HEK293 (cell line): ENCODE data around the gene MMP28.

Experiments
- CTCF ChIA-PET: fragments of 350-600 bp; formaldehyde crosslinking; extraction: SDS; loops from one replicate; lab custom pipeline; 2021; ENCODE audit warnings: antibody characterized with exemption; lab: Yijun Ruan, JAX
- POLR2A ChIA-PET: fragments of 300-600 bp; formaldehyde crosslinking; extraction: SDS; loops from one replicate; lab custom pipeline; 2020; ENCODE audit warnings: antibody characterized with exemption, inconsistent platforms; lab: Yijun Ruan, JAX
- H3K27ac ChIP-seq: fragments of 200-500 bp; sonication (Bioruptor generic); 2 replicates; pipeline ENCODE4 v1.5.1; 2014; ENCODE audit warnings: low read depth, low read length, control low read depth, inconsistent platforms; ENCODE audit errors: extremely low read depth
- H3K36me3 ChIP-seq, 2 experiments: fragments of 200-500 bp in 1 of 2; sonication (Bioruptor generic) in 1 of 2; 1 replicate in 1 of 2; 2 replicates in 1 of 2; pipeline ENCODE4 v1.5.1; 2014 to 2017; ENCODE audit warnings: inconsistent platforms in 2 of 2, low read length in 2 of 2; ENCODE audit not compliant: control insufficient read depth in 2 of 2, insufficient read depth in 1 of 2
- H3K4me1 ChIP-seq: fragments of 200-500 bp; sonication (Bioruptor generic); 2 replicates; pipeline ENCODE4 v1.5.1; 2014; ENCODE audit warnings: mild to moderate bottlenecking, low read length, inconsistent platforms; ENCODE audit not compliant: control insufficient read depth, insufficient read depth
- H3K4me3 ChIP-seq: 2 replicates; pipeline ENCODE4 v1.5.1; 2011; ENCODE audit warnings: low read depth, mild to moderate bottlenecking, control low read depth, low read length, moderate library complexity
- H3K9me3 ChIP-seq: fragments of 200-500 bp; sonication (Bioruptor generic); 2 replicates; pipeline ENCODE4 v1.5.1; 2014; ENCODE audit warnings: low read depth, low read length, inconsistent platforms; ENCODE audit not compliant: control insufficient read depth, insufficient read depth
- KLF10 ChIP-seq: fragments of 450-650 bp; IDR thresholded peaks from 2 replicates; pipeline ENCODE4 v1.5.1; 2018; ENCODE audit warnings: missing biosample characterization, mild to moderate bottlenecking, missing genetic modification characterization
- SCRT2 ChIP-seq: fragments of 450-650 bp; formaldehyde crosslinking; IDR thresholded peaks from 2 replicates; pipeline ENCODE4 v1.5.1; 2016; ENCODE audit warnings: missing biosample characterization, missing genetic modification characterization
- SETDB1 ChIP-seq: IDR thresholded peaks from one replicate; pipeline ENCODE4 v1.6.1; 2017; ENCODE audit warnings: mild to moderate bottlenecking, low read length, moderate library complexity, mixed read lengths; ENCODE audit not compliant: insufficient read length
- ZBTB20 ChIP-seq: fragments of 450-650 bp; formaldehyde crosslinking; IDR thresholded peaks from 2 replicates; pipeline ENCODE4 v1.5.1; 2016; ENCODE audit warnings: missing biosample characterization, missing genetic modification characterization
- ZNF19 ChIP-seq: fragments of 450-650 bp; formaldehyde crosslinking; IDR thresholded peaks from 2 replicates; pipeline ENCODE4; 2016; ENCODE audit warnings: missing biosample characterization, missing genetic modification characterization, low read depth
- ZNF350 ChIP-seq: fragments of 450-650 bp; formaldehyde crosslinking; IDR thresholded peaks from 2 replicates; pipeline ENCODE4 v1.5.0; 2017; ENCODE audit warnings: missing biosample characterization, mild to moderate bottlenecking, missing genetic modification characterization
- ZNF366 ChIP-seq: fragments of 450-650 bp; formaldehyde crosslinking; conservative IDR thresholded peaks from 2 replicates; pipeline ENCODE4 v1.5.1; 2016; ENCODE audit warnings: missing biosample characterization, missing genetic modification characterization
- ZNF394 ChIP-seq: fragments of 450-650 bp; formaldehyde crosslinking; IDR thresholded peaks from 2 replicates; pipeline ENCODE4 v1.5.1; 2016; ENCODE audit warnings: missing biosample characterization, missing genetic modification characterization, mild to moderate bottlenecking, moderate library complexity, borderline replicate concordance
- ZNF473 ChIP-seq: fragments of 450-650 bp; formaldehyde crosslinking; IDR thresholded peaks from 2 replicates; pipeline ENCODE4 v1.5.1; 2017; ENCODE audit warnings: missing biosample characterization, missing genetic modification characterization
- ZNF654 ChIP-seq: fragments of 450-650 bp; formaldehyde crosslinking; IDR thresholded peaks from 2 replicates; pipeline ENCODE4 v1.5.1; 2016; ENCODE audit warnings: low read depth, missing biosample characterization, missing genetic modification characterization
- ZNF76 ChIP-seq: fragments of 450-650 bp; formaldehyde crosslinking; IDR thresholded peaks from 2 replicates; pipeline ENCODE4; 2016; ENCODE audit warnings: low read depth, missing biosample characterization, missing genetic modification characterization, borderline replicate concordance
- ZSCAN30 ChIP-seq: fragments of 450-650 bp; IDR thresholded peaks from 2 replicates; pipeline ENCODE4 v1.5.1; 2018; ENCODE audit warnings: missing biosample characterization, mild to moderate bottlenecking, missing genetic modification characterization, moderate library complexity
- TF ChIP-seq, protein P1 (sequence below): fragments of 450-650 bp; formaldehyde crosslinking; IDR thresholded peaks from 2 replicates; pipeline ENCODE4 v1.5.1; 2016; ENCODE audit warnings: missing biosample characterization, missing genetic modification characterization
- TF ChIP-seq, protein P2 (sequence below): fragments of 450-650 bp; formaldehyde crosslinking; IDR thresholded peaks from 2 replicates; pipeline ENCODE4 v1.5.1; 2016; ENCODE audit warnings: missing biosample characterization, missing genetic modification characterization
- TF ChIP-seq, protein P3 (sequence below): fragments of 450-650 bp; formaldehyde crosslinking; IDR thresholded peaks from 2 replicates; pipeline ENCODE4 v1.5.1; 2016; ENCODE audit warnings: missing biosample characterization, missing genetic modification characterization

Gene MMP28

DNA sequence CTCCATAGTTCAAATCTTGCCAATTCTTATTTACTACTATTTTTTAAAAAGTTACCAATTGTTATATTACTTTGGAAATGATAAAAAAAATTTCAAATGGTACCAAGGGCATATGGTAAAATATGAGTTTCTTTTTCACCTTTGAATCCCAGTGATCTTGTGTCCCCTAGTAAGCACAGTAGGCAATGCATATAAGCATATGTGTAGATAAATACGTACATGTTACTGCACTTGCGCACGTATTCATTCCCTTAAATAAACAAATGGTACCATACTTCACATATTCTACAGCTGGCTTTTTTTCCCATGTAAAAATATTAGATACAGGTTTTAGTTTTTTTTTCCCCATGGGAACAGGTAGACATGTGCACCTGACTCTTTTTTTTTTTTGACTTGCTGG, 45.7 kb upstream of the MMP28 start:
- H3K27ac ChIP-seq, result no peak overlapping the region
- ChIA-PET CTCF (interaction anchor here (0.6 to 2.5 kb wide), 4 partner anchors 77 to 1950 kb away, joined by 3 to 16 read pairs (median 5); no protein-coding TSS in a partner anchor), POLR2A (interaction anchor here (0.6 to 1.2 kb wide), 3 partner anchors 8 to 288 kb away, joined by 3 to 5 read pairs (median 4); partner anchors contain the start of gene TAF15)
- no peaks in the 10 kb centered on the region for H3K9me3 ChIP-seq
- H3K4me3 ChIP-seq, result no peak overlapping the region
- H3K4me1 ChIP-seq, result no peaks in the 10 kb centered on the region
- no peak for TF ChIP-seq ZNF76 (tag by site-specific recombination)
- no peak for TF ChIP-seq SETDB1
- no peak for TF ChIP-seq ZNF394 (tag by site-specific recombination)
- TF ChIP-seq, protein P1, sequence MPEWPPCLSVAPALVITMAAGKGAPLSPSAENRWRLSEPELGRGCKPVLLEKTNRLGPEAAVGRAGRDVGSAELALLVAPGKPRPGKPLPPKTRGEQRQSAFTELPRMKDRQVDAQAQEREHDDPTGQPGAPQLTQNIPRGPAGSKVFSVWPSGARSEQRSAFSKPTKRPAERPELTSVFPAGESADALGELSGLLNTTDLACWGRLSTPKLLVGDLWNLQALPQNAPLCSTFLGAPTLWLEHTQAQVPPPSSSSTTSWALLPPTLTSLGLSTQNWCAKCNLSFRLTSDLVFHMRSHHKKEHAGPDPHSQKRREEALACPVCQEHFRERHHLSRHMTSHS (tag by site-specific recombination), result no peak
- TF ChIP-seq ZBTB20 (tag by site-specific recombination), result no peak
- no peak for TF ChIP-seq ZSCAN30 (tag by site-specific recombination)
- no peak for TF ChIP-seq ZNF473 (tag by site-specific recombination)
- no peak for TF ChIP-seq ZNF19 (tag by site-specific recombination)
- TF ChIP-seq, protein P2, sequence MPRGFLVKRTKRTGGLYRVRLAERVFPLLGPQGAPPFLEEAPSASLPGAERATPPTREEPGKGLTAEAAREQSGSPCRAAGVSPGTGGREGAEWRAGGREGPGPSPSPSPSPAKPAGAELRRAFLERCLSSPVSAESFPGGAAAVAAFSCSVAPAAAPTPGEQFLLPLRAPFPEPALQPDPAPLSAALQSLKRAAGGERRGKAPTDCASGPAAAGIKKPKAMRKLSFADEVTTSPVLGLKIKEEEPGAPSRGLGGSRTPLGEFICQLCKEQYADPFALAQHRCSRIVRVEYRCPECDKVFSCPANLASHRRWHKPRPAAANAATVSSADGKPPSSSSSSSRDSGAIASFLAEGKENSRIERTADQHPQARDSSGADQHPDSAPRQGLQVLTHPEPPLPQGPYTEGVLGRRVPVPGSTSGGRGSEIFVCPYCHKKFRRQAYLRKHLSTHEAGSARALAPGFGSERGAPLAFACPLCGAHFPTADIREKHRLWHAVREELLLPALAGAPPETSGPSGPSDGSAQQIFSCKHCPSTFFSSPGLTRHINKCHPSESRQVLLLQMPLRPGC (tag by site-specific recombination), result no peak
- TF ChIP-seq KLF10, result no peak
- peaks cover 99% of the 10 kb centered on the region in 2 experiments for H3K36me3 ChIP-seq

DNA sequence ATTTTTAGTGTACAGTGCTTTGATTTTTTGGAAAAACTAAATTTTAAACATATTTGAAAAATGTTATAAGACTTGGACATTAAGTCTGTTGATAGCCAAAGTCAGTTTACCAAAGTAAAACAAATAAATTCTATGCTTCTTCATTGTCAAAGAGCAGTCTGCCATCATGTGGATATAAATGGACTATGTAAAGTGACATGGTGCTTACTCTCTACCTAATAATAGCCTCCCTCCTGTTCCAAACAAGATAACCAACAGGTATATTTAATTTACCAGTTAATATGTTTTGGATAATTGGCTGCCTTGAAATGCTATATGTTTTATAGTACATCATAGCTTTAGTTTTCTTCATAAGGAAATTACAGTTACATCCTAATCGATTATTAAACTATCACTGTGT, 29.8 kb upstream of the MMP28 start:
- CTCF ChIA-PET, result no interaction called here
- Histone ChIP-seq H3K4me1 (no peaks in the 10 kb centered on the region), H3K36me3 (peaks cover 93 to 95% of the 10 kb centered on the region in 2 experiments), H3K9me3 (no peaks in the 10 kb centered on the region), H3K27ac (no peak overlapping the region), H3K4me3 (no peak overlapping the region)
- no peak for TF ChIP-seq ZNF366 (tag by site-specific recombination)
- 0 out of 2 replicates have a peak, but pooled peaks have one; percentile 2 for TF ChIP-seq ZNF654 (tag by site-specific recombination)
- POLR2A ChIA-PET, result interaction anchor here (0.6 kb wide), 1 partner anchor 8 kb away, joined by 3 read pairs; no protein-coding TSS in a partner anchor

DNA sequence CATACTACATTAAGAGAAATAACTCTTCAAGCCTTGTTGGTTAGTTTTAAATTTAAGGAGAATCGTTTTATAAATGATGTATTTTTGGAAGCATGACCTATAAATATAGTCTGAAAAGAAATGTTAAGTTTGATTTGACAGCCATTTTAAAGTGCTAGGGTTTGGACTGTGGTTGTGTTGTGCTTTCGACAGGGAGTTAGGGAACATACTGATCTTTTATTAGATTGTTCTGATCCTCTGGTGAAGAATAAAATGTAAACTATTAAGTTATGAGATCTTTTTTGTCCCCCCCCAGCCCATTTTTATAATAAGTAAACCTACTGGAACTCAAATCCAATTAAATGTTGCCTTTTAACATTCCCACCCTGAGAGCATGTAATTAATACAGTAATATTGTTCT, 25.9 kb upstream of the MMP28 start:
- ChIA-PET POLR2A (no interaction called here), CTCF (interaction anchor here (0.7 to 1.1 kb wide), 2 partner anchors 167 to 1249 kb away, joined by 3 to 4 read pairs; no protein-coding TSS in a partner anchor)
- H3K27ac ChIP-seq, result no peak overlapping the region
- H3K9me3 ChIP-seq, result no peaks in the 10 kb centered on the region
- no peak overlapping the region for H3K4me3 ChIP-seq
- H3K4me1 ChIP-seq, result no peaks in the 10 kb centered on the region
- peaks cover 95 to 96% of the 10 kb centered on the region in 2 experiments for H3K36me3 ChIP-seq
- TF ChIP-seq ZNF350 (tag by site-specific recombination) (no peak), SCRT2 (tag by site-specific recombination) (no peak)
- TF ChIP-seq, protein P3, sequence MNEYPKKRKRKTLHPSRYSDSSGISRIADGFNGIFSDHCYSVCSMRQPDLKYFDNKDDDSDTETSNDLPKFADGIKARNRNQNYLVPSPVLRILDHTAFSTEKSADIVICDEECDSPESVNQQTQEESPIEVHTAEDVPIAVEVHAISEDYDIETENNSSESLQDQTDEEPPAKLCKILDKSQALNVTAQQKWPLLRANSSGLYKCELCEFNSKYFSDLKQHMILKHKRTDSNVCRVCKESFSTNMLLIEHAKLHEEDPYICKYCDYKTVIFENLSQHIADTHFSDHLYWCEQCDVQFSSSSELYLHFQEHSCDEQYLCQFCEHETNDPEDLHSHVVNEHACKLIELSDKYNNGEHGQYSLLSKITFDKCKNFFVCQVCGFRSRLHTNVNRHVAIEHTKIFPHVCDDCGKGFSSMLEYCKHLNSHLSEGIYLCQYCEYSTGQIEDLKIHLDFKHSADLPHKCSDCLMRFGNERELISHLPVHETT, result no peak
- TF ChIP-seq, all 188 proteins: peak for 0
